CD4-positive, alpha-beta T cell treated with Interferon alpha-2 for 1 hour (primary cell): ENCODE measurements around the gene WDR1.

Source experiments
- DNase-seq, 2 donors: peaks; one replicate each; pipeline ENCODE4 v3.0.0-alpha.2; 2020 to 2022

The WDR1 gene

GRCh38 chr4:10116569-10117358, at the start of gene WDR1:
Gene WDR1, minus strand, starts transcription at chr4:10116799. Its CDS starts 133 bp downstream, at chr4:10116666.
- DNase-seq, result peak; percentile 94

- no peak for DNase-seq
Observed at GRCh38 chr4:10164877-10165283, 48.3 kb upstream of the WDR1 start.

GRCh38 chr4:10163296-10163695, 46.7 kb upstream of the WDR1 start:
- no peak for DNase-seq

- no peak for DNase-seq
Observed at GRCh38 chr4:10162341-10163000, 45.9 kb upstream of the WDR1 start.

DNA sequence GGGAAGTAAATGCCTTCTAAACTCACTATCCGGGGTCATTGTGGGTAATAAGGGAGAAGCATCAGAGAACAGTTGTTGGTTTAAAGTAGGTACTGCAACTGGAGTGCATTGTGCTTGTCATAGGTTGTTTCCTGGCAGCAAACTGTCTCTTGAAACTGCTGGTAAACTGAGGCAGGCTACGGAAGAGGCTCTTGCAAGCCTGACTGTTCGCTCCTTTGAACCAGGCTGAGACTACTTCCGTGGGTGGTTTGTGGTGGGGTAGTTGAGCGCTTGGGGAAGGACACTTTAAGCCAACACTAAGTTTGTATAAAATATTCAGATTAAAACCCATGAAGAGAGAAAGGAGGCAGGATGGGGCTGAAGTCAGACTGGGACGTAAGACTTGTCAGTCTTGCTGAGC, 45.2 kb upstream of the WDR1 start:
- DNase-seq, result peak; percentile 26 to 55

DNA sequence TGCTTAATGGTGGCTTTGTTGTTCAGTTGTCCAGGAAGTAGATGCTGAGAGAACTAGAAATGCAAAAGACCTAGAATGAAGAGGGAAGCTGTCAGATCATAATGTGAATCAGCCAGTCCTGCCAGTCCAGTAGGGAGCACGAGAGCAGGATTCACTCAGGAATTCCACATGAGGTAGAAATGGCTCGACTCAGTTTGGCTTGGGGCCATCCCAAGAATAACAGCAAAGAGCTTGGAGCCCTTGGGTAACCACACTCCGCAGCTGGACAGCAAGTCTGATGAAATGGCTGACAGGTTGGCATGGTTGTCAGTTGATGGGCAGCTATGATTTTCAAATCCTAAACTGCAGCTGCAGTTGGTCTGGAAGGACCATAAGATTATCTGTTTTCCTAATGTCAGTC, 44.5 kb upstream of the WDR1 start:
- DNase-seq, result no peak

DNA sequence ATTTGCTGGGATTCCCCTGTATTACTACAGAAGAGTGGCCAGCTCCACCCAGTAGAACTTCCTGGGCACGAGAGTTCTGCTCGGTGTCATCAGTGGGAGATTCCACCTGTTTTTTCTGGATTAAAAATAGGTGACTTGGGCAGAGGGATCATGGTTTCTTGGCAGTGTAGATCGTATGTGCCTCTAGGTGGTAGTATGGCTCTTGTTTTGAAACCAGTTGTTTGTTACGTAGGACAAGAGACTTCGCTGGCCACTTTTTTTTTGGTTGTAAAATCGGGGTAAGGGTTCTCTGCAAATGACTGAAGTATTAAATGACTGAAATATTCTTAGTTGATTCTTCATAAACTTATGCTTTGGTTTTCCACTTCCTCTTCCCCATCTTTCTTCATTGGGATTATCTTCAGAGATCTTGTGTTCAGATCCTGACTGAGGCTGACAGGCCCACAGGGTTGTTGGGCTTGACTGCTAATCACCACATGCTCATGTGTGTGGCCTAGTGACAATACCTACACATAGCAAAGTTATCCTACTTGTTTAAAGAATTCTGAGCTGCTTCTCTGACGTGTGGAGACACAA, 43.8 kb upstream of the WDR1 start:
- peak in 1 of 2 donors; percentile 33 for DNase-seq

- DNase-seq, result no peak
Observed at GRCh38 chr4:10159671-10160070, 43.1 kb upstream of the WDR1 start.

- no peak for DNase-seq
Observed at GRCh38 chr4:10158333-10158942, 41.8 kb upstream of the WDR1 start.

GRCh38 chr4:10157478-10158332, 41.1 kb upstream of the WDR1 start:
- peak; percentile 36 to 48 for DNase-seq

GRCh38 chr4:10154241-10154640, 37.6 kb upstream of the WDR1 start:
- no peak for DNase-seq

- no peak for DNase-seq
Observed at GRCh38 chr4:10153161-10153560, 36.6 kb upstream of the WDR1 start.

DNA sequence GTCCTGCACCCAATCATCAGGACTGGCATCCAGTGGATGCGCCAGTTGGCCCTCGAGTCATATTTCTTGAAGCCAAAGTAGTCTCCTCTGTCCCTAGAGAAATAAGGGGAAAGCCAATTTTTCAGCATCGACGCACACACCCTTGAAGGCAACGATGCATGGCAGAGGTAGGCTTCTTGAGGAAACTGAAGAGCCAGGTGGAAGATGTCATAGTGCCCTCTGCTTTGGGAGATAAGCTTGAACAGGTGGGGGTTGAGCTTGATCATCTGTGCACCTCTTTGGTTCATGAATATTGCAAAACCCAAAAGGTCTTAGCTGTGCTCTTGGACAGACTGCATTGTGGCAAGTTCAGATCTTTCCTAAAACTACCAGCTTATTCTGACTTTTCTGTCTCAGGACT, 34.6 kb upstream of the WDR1 start:
- DNase-seq, result peak in 1 of 2 donors; percentile 3

DNA sequence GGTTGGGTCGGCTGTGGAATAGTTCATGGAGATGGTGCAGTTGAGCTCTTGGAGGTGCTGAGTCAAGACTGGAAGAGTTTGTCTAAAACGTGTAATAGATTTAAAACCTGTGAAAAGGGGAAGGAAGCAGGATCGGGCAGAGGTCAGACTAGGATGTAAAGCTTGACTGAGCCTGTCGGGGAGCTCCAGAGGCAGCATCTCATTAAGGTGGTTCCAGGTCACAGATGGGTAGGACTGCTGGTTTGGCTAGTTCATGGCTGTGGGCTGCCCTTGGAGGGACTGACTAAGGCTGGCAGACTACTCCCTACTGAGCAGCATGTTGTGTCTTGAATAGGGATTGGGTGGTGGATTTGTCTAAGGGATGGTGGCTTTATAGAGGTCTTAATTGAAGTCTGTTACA, 28.4 kb upstream of the WDR1 start:
- no peak for DNase-seq

- DNase-seq, result no peak
Observed at GRCh38 chr4:10144479-10144878, 27.9 kb upstream of the WDR1 start.

GRCh38 chr4:10143171-10143570, 26.6 kb upstream of the WDR1 start:
- DNase-seq, result no peak

- no peak for DNase-seq
Observed at GRCh38 chr4:10140866-10141759, 24.5 kb upstream of the WDR1 start.

GRCh38 chr4:10139518-10139917, 22.9 kb upstream of the WDR1 start:
- DNase-seq, result no peak

GRCh38 chr4:10135260-10135659, 18.7 kb upstream of the WDR1 start:
- DNase-seq, result no peak

- no peak for DNase-seq
Observed at GRCh38 chr4:10134141-10134540, 17.5 kb upstream of the WDR1 start.

DNA sequence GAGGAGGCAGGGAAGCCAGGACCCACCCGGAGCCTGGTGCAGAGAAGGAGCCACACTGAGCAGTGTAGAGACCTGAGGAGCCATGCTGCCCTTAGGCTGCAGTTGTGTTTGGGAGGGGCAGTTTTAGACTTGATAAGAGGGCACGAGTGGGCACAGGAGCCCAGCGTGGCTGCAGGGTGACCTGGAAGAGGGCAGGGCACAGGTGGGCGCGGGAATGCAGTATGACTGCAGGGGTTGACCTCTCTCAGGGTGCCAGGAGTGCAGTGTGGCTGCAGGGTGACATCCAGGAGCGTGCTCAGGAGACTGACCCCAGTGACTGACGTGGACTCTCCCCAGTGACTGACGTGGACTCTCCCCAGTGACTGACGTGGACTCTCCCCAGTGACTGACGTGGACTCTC, 14.6 kb upstream of the WDR1 start:
- no peak for DNase-seq
